ENCODE measurements around the gene ANXA2R. TPM values are rescaled to one million over a fixed set of nuclear protein-coding genes. Genes with fewer than 3 reads are reported as not detected.

ANXA2R gene
- total RNA-seq = 3.8 and 13.0 TPM in 2 replicates

GRCh38 chr5:43040287-43041098 lies at the start of gene ANXA2R:
ANXA2R (minus strand) TSS chr5:43040319; CDS start chr5:43040046, 273 bp downstream.

Other genes with a start within 250 kb of the ANXA2R start
- 33.8 and 63.1 TPM in 2 replicates for gene SELENOP, start 228.4 kb downstream of the ANXA2R start, total RNA-seq
- gene ZNF131, start 80.6 kb upstream of the ANXA2R start, total RNA-seq = 19.3 and 33.2 TPM in 2 replicates
- gene NIM1K, start 151.9 kb upstream of the ANXA2R start, total RNA-seq = not detected in 2 replicates

Measured in bladder microvascular endothelial cell (primary cell).